ENCODE data around the gene PABPC1L2A.
"Not testable (repeated sequence)": the region's sequence is repeated elsewhere in the genome, so short reads cannot be mapped to it uniquely, and the experiment has no call there.

The PABPC1L2A gene

DNA sequence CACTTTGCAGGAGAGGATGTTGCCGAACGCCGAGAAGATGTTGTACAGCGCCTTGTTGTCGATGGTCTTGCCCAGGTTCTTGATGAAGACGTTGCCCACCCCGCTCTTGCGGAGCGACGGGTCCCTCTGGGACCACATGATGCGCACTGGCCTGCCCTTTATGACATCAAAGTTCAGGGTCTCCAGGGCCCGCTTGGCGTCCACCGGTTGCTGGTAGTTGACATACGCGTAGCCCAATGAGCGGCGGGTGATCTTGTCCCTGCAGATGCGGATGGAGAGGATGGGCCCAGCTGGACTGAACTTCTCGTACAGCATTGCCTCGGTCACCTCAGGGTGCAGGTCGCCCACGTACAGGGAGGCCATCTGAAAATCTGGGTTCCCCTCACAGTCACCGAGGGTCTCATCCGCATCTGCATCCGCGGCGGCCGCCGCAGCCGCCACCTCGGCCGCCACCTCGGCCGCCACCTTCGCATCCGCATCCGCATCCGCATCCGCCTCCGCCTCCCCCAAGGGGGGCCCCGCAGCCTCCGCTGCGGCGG lies at the start of gene PABPC1L2A:
TSS of gene PABPC1L2A (minus strand) at position 489 of the 539 bp plus-strand sequence. CDS start at position 363, 126 bp downstream.
- DNase-seq: not testable (repeated sequence)

GRCh38 chrX:73127700-73128241 lies 48.5 kb upstream of the PABPC1L2A start:
- no peak for DNase-seq

- no peak for DNase-seq
These were observed 46.9 kb upstream of the PABPC1L2A start for GRCh38 chrX:73126240-73126639.

DNA sequence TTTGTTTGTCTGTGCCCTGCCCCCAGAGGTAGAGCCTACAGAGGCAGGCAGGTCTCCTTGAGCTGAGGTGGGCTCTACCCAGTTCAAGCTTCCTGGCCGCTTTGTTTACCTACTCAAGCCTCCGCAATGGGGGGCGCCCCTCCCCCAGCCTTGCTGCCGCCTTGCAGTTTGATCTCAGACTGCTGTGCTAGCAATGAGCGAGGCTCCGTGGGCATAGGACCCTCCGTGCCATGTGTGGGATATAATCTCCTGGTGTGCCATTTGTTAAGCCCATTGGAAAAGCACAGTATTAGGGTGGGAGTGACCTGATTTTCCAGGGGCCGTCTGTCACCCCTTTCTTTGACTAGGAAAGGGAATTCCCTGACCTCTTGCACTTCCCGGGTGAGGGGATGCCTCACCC lies 20.2 kb upstream of the PABPC1L2A start:
- not testable (repeated sequence) for DNase-seq

- peak in 2 of 3 donors; percentile 0 to 2 for DNase-seq
These were observed 7.5 kb upstream of the PABPC1L2A start for GRCh38 chrX:73086766-73087165.

DNA sequence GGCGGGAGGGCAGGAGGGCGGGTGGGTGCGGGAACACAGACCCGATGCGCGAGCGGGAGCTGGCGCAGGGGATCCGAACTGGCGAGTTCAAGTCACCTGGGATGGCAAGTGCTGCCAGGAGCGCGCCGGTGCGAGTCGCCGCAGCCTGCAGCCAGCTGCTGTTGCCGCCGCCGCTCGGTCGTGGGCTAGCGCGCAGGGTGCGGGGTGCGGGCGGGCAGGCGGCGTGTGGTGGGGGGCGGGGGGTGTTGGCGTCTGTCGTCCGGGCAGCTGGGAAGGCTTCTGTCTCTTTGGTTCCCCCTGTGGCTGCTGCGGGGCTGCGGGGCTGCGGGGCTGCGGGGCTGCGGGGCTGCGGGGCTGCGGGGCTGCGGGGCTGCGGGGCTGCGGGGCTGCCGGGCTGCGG lies 572 bp upstream of the PABPC1L2A start:
- DNase-seq: not testable (repeated sequence)

DNA sequence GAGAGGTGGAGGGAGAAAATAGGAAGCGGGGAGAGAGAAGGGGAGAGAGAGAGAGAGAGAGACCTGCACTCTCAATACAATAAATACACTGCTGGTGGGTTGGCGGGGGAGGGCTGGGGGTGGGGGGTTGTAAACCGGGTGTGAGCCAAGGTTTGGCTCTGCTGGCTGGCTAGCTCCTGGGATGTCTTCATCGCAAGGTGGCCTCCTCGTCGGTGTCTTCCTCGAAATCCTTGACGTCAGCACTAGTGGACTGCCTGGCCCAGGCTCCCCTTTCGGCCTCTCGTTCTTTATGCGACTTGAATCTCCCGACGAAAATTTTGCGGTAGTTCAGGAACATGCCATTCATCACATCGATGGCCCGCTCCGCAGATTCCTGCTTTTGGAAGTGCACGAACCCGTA lies 715 bp downstream of the PABPC1L2A start:
- not testable (repeated sequence) for DNase-seq

DNA sequence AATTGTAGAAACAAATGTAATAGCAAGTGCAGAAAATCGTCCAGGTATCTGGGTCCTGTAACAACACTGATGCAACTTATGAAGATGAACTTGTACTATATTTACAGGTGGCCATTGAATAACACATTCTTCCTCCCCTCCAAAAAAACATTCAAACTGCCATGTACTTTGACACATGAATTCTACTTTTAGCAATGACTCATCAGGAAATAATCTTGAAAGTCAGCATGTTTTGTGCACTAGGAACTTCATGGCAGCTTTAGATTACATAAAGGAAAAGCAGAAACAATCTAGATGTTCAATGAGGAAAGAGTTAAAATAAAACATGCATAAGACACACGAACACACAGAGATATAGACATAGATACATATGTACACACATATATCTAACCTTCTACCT lies 2.5 kb downstream of the PABPC1L2A start:
- no peak for DNase-seq

GRCh38 chrX:73069365-73070035 lies 9.8 kb downstream of the PABPC1L2A start:
- DNase-seq: no peak

DNA sequence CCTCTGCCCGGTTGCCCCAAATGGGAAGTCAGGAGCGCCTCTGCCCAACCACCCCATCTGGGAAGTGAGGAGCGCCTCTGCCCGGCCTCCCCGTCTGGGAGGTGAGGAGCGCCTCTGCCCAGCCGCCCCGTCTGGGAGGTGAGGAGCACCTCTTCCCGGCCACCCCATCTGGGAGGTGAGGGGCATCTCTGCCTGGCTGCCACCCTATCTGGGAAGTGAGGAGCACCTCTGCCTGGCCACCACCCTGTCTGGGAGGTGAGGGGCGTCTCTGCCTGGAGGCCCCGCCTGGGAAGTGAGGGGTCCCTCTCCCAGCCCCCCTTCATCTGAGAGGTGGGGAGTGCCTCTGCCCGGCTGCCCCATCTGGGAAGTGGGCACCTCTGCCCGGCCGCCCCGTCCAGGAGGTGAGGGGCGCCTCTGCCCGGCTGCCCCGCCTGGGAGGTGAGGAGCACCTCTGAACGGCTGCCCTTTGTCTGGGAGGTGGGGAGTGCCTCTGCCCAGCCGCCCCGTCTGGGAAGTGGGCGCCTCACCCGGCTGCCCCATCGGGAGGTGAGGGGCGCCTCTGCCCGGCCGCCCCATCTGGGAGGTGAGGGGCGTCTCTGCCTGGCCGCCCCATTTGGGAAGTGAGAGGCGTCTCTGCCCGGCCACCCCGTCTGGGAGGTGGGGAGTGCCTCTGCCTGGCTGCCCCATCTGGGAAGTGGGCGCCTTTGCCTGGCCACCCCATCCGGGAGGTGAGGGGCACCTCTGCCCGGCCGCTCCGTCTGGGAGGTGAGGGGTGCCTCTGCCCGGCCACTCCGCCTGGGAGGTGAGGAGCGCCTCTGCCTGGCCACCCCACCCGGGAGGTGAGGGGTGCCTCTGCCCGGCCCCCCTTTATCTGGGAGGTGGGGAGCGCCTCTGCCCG lies 10.6 kb downstream of the PABPC1L2A start:
- no peak for DNase-seq

- not testable (repeated sequence) for DNase-seq
These were observed 11.4 kb downstream of the PABPC1L2A start for GRCh38 chrX:73067761-73068466.

DNA sequence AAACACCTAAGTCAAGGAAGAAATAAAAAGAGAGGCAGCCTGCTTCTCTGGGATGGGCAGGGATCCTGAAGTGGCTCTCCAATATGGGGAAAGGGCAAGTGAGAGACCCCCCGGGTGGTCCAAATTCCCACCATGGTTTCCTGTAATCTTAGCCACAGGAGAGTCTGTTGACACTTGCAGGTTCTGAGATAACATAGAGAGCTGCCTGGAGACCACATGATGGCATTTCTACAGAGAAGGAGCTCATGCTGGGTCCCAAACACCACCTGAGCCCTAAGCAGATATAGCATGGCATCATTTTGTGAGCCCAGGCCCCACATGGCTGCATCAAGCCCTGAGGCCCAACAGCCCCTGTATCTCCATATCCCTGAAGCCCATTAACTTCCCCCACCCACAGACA lies 50.4 kb downstream of the PABPC1L2A start:
- DNase-seq: no peak

Measured in suppressor macrophage treated with lipopolysaccharide for 1 hour (primary cell).